ENCODE measurements around the gene FXYD7.

The FXYD7 gene

DNA sequence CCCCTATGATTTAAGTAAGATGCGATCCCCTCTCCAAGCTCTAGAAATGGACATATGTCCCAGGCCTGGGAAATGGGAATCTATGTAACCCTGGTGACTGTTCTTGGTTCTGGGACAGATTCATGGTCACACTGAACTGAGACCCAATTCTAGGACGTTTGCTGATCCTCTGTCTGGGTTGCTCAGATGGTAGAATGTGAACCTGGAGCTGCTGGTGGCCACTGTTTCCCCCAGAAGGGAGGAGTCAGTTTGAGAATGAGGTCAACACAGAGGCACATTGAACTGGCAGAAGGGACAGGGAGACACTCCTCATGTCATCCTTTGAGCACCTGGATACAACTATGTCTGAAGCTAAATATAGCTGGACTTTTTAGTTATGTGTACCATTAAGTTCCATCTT is 56.4 kb downstream of the FXYD7 start:
- no peak for DNase-seq (ENCODE audit: low read depth)

DNA sequence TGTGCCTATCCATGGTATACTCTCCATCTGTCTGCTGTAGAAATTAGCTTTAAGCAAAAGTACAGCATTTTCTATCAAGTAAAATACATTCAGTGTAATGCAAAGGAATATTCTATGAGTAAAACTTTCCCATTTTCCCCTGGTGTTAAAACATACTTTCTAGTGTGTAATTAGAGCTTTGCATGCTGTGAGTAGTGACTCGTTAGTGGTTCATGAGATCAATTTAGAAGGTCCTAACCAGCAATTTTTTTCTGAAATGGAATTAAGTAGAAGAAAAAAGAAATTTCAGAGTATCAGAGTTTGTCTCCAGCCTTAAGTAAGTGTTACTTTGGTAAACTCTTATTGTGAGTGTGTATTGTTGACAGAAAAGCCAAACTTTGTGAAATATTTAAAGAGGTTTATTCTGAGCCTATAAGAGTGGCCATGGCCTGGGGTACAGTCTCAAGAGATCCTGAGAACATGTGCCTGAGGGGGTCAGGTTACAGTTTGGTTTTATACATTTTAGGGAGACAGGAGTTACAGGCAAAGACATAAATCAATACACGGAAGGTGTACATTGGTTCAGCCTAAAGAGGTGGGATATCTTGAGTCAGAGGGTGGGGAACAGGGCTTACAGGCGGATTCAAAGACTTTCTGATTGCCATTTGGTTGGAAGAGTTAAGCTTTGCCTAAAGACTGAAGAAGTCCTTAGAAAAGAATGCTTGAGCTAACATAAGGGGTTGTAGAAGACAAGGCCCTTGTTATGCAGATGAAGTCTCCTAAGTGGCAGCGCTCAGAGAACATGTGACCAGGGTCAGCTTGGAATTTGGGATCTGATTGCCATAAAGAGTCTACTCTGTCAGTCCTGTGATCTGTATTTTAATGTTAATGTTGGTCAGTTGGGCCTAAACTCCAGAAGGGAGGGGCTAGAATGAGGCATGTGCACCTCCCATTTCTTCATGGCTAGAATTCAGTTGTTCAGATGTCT is 60.0 kb downstream of the FXYD7 start:
- no peak for DNase-seq (ENCODE audit: low read depth)
